HepG2 (cell line): Measurements from ENCODE around the gene LYRM7. TPM values are rescaled to one million over a fixed set of nuclear protein-coding genes. Genes with fewer than 3 reads are reported as not detected.

Experiments used
- ESRRA ChIP-seq: sonication (generic); formaldehyde crosslinking; IDR thresholded peaks from 2 replicates; pipeline ENCODE4 v1.5.1; 2020; ENCODE audit warnings: mild to moderate bottlenecking, low read depth, missing genetic modification reagents
- KDM5A ChIP-seq: fragments of 200-600 bp; sonication (generic); IDR thresholded peaks from 2 replicates; pipeline ENCODE4 v1.7.0; 2018; ENCODE audit warnings: antibody characterized with exemption, mild to moderate bottlenecking, low read length, borderline replicate concordance
- PRDM15 ChIP-seq: sonication (generic); formaldehyde crosslinking; IDR thresholded peaks from 2 replicates; pipeline ENCODE4 v1.4.0; 2020; ENCODE audit warnings: missing genetic modification reagents
- RELA ChIP-seq: sonication (generic); formaldehyde crosslinking; IDR thresholded peaks from 2 replicates; pipeline ENCODE4 v1.4.0; 2020; ENCODE audit warnings: missing genetic modification reagents
- SETDB1 ChIP-seq: sonication (generic); formaldehyde crosslinking; IDR thresholded peaks from 2 replicates; pipeline ENCODE4 v1.5.1; 2020; ENCODE audit warnings: missing genetic modification reagents, mild to moderate bottlenecking, borderline replicate concordance
- TBP ChIP-seq: sonication (generic); formaldehyde crosslinking; IDR thresholded peaks from 2 replicates; pipeline ENCODE4 v1.5.0; 2020; ENCODE audit warnings: missing genetic modification reagents
- TFDP1 ChIP-seq: IDR thresholded peaks from 2 replicates; pipeline ENCODE4 v1.6.1; 2016; ENCODE audit warnings: missing compliant biosample characterization, missing genetic modification reagents, borderline replicate concordance
- TFE3 ChIP-seq: IDR thresholded peaks from 2 replicates; pipeline ENCODE4 v1.6.1; 2016
- ZFP91 ChIP-seq: sonication (generic); formaldehyde crosslinking; IDR thresholded peaks from 2 replicates; pipeline ENCODE4 v1.9.0; 2022; ENCODE audit warnings: missing genetic modification reagents, mild to moderate bottlenecking, borderline replicate concordance
- ZNF17 ChIP-seq: sonication (generic); formaldehyde crosslinking; IDR thresholded peaks from 2 replicates; pipeline ENCODE4 v1.5.0; 2020; ENCODE audit warnings: mild to moderate bottlenecking, missing genetic modification reagents
- ZNF264 ChIP-seq: sonication (generic); formaldehyde crosslinking; IDR thresholded peaks from 2 replicates; pipeline ENCODE4 v1.4.0; 2020; ENCODE audit warnings: missing genetic modification reagents
- ZNF367 ChIP-seq: sonication (generic); formaldehyde crosslinking; IDR thresholded peaks from 2 replicates; pipeline ENCODE4 v1.4.0; 2020; ENCODE audit warnings: missing genetic modification reagents, borderline replicate concordance
- ZNF530 ChIP-seq: sonication (generic); formaldehyde crosslinking; IDR thresholded peaks from 2 replicates; pipeline ENCODE4 v1.5.0; 2020; ENCODE audit warnings: low read depth, mild to moderate bottlenecking, missing genetic modification reagents
- ZNF557 ChIP-seq: sonication (generic); formaldehyde crosslinking; IDR thresholded peaks from 2 replicates; pipeline ENCODE4 v1.4.0; 2020; ENCODE audit warnings: missing genetic modification reagents
- polyA plus RNA-seq, 8 experiments: library from polyadenylated mRNA; depleted of rRNA in 3 of 8; stranded (reverse) in 7 of 8; unstranded in 1 of 8; fragments of >200 nt; fragmentation: Illumina TruSeq in 4 of 8; extraction: Trizol in 4 of 8; gene quantifications; 2 replicates each; pipeline versions ENCODE4 v1.2.1 to v1.2.3, GENCODE V29; 2011 to 2016; ENCODE audit warnings: low read depth in 4 of 8, missing spikeins in 1 of 8, mixed read lengths in 1 of 8; ENCODE audit not compliant: insufficient read depth in 1 of 8
- total RNA-seq, 5 experiments: library from RNA; depleted of rRNA; stranded (reverse); fragments of >200 nt; fragmentation: Illumina TruSeq; extraction: Trizol; gene quantifications; 2 replicates each; pipeline ENCODE4 v1.2.3, GENCODE V29; 2016; ENCODE audit warnings: low read depth in 1 of 5
- TF ChIP-seq, protein P1 (sequence below): sonication (generic); formaldehyde crosslinking; IDR thresholded peaks from 2 replicates; pipeline ENCODE4 v1.5.1; 2020; ENCODE audit warnings: missing genetic modification reagents, mild to moderate bottlenecking, borderline replicate concordance

LYRM7 gene
- total and polyA plus RNA-seq, 2 of the 13 experiments (the other 11 are each of a cell fraction or from before 2014, with no cell fraction given), result 3.0 to 5.5 TPM

DNA sequence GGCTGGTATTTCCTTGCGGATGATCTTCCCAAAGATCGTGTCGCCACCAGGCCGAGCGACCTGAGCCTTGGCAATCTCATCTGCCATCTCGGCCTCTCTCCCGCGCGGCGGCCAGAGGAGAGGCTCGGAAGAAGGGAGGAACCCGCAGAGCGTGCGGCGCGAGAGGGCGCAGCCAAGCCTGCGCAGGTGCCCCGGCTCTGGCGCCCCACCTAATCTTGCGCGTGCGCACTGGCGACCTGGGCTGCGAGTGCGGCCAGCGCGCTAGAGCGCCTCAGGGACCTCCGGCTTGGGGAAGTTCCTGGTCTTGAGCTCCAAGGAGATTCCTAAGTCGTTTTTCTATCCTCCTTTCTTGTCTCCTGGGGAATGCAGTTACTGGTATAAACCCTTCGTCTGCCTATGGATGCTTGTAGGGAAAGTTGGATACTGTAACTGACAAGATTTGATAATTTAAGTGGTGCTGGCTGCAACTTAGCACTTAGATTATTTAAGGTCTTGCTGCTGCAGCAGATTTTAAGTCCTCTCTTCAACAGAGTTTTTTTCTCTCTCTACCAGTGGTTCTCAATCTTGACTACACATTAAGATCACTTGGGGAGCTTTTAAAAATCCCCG lies 5.5 kb upstream of the LYRM7 start, which contains the start of gene HINT1 (continued):
- TF ChIP-seq PRDM15 (no peak), TFE3 (CRISPR knock-in tag) (no peak), KDM5A (no peak; the same call in 1 of the 2 replicates), ZNF530 (no peak), ZFP91 (peak; percentile 76; the same call in 1 of the 2 replicates), TBP (CRISPR knock-in tag) (no peak), ESRRA (no peak), SETDB1 (no peak), ZNF264 (CRISPR knock-in tag) (peak; percentile 70; the same call in 1 of the 2 replicates), ZNF367 (no peak; the same call in 1 of the 2 replicates), RELA (CRISPR knock-in tag) (no peak), TFDP1 (CRISPR knock-in tag) (peak; percentile 54; the same call in 1 of the 2 replicates), ZNF557 (no peak), ZNF17 (0 out of 2 replicates have a peak, but pooled peaks have one; percentile 44)
- TF ChIP-seq, protein P1, sequence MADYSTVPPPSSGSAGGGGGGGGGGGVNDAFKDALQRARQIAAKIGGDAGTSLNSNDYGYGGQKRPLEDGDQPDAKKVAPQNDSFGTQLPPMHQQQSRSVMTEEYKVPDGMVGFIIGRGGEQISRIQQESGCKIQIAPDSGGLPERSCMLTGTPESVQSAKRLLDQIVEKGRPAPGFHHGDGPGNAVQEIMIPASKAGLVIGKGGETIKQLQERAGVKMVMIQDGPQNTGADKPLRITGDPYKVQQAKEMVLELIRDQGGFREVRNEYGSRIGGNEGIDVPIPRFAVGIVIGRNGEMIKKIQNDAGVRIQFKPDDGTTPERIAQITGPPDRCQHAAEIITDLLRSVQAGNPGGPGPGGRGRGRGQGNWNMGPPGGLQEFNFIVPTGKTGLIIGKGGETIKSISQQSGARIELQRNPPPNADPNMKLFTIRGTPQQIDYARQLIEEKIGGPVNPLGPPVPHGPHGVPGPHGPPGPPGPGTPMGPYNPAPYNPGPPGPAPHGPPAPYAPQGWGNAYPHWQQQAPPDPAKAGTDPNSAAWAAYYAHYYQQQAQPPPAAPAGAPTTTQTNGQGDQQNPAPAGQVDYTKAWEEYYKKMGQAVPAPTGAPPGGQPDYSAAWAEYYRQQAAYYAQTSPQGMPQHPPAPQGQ (CRISPR knock-in tag), result no peak
